Neural cell (in vitro differentiated cells): ENCODE results near the gene GLO1.

Experiments used
- CTCF ChIP-seq: fragments of 450-650 bp; IDR thresholded peaks from 2 replicates; pipeline ENCODE4 v1.5.1; 2014; ENCODE audit warnings: antibody characterized with exemption, mild to moderate bottlenecking, moderate library complexity; ENCODE audit not compliant: poor library complexity, severe bottlenecking
- EP300 ChIP-seq: fragments of 450-650 bp; conservative IDR thresholded peaks from 2 replicates; pipeline ENCODE4 v1.6.1; 2014; ENCODE audit warnings: antibody characterized with exemption, mild to moderate bottlenecking, moderate library complexity; ENCODE audit not compliant: poor library complexity, severe bottlenecking
- EZH2 ChIP-seq: fragments of 200-600, 300-800 bp; shearing (Covaris generic), sonication (generic); IDR thresholded peaks from 2 replicates; pipeline ENCODE4 v1.6.1; 2014; ENCODE audit warnings: antibody characterized with exemption, low read length, borderline replicate concordance, mild to moderate bottlenecking; ENCODE audit not compliant: insufficient read depth, poor library complexity, severe bottlenecking
- MXI1 ChIP-seq: fragments of 450-650 bp; conservative IDR thresholded peaks from 2 replicates; pipeline ENCODE4 v1.6.1; 2014; ENCODE audit warnings: antibody characterized with exemption, mild to moderate bottlenecking; ENCODE audit not compliant: poor library complexity, severe bottlenecking
- POLR2AphosphoS5 ChIP-seq: IDR thresholded peaks from 2 replicates; pipeline ENCODE4 v1.6.1; 2012
- RAD21 ChIP-seq: fragments of 450-650 bp; conservative IDR thresholded peaks from 2 replicates; pipeline ENCODE4 v1.6.1; 2014; ENCODE audit warnings: antibody characterized with exemption, mild to moderate bottlenecking, moderate library complexity
- REST ChIP-seq: IDR thresholded peaks from 2 replicates; pipeline ENCODE4 v1.6.1; 2012; ENCODE audit warnings: borderline replicate concordance

GRCh38 chr6:38730140-38730862 lies 27.4 kb upstream of the GLO1 start:
- TF ChIP-seq EP300 (no peak), CTCF (no peak), POLR2AphosphoS5 (no peak), REST (no peak), RAD21 (no peak), MXI1 (no peak), EZH2 (no peak)
